HG03460 (cell line): ENCODE measurements around the gene OR2B6.
"Not testable (repeated sequence)": the region's sequence is repeated elsewhere in the genome, so short reads cannot be mapped to it uniquely, and the experiment has no call there.

Experiments
- ATAC-seq: cut with Tn5 transposase; IDR thresholded peaks from one replicate; pipeline ENCODE4 v1.9.1; 2021; ENCODE audit not compliant: unreplicated experiment

Gene OR2B6

DNA sequence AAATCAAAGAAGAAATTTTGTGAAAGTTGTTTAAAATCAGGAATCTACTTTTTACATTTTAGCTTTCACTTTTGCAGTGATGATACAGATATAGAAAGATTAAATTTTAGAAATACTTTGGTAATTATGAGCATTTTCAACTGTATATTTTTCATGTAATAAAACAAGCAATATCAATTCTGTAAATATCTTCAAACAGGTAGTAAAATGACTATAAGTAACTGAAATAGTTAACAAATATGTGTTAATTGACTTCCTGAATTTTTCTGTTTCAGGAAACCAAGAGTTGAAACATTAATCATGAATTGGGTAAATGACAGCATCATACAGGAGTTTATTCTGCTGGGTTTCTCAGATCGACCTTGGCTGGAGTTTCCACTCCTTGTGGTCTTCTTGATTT is at the start of gene OR2B6:
OR2B6 (plus strand) TSS at position 301 of the 400 bp plus-strand sequence; CDS start at position 301, 0 bp downstream.
- no peak for ATAC-seq

GRCh38 chr6:27908017-27908416 is 49.0 kb upstream of the OR2B6 start:
- ATAC-seq: no peak

DNA sequence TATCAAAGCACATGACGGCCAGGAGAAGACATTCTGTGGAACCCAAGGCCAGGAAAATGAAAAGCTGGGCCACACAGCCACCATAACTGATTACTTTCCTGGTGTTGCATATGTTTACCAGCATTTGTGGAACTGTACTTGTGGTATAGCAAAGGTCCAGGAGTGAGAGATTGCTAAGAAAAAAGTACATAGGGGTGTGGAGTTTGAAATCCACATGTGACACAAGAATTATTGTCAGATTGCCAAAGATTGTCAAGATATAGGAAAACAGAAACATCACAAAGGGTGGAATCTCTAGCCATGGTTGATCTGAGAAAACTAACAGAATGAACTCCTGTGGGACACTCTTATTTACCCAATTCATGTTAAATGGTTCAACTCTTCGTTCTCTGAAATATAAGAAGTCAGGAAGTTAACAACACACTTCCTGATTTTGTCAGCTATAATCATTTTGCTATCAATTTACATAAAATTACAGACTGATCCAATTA is 45.0 kb upstream of the OR2B6 start, which contains the start of gene OR2B2:
OR2B2 (minus strand) TSS at position 441 of the 491 bp plus-strand sequence; CDS start at position 364, 77 bp downstream.
- ATAC-seq: no peak

DNA sequence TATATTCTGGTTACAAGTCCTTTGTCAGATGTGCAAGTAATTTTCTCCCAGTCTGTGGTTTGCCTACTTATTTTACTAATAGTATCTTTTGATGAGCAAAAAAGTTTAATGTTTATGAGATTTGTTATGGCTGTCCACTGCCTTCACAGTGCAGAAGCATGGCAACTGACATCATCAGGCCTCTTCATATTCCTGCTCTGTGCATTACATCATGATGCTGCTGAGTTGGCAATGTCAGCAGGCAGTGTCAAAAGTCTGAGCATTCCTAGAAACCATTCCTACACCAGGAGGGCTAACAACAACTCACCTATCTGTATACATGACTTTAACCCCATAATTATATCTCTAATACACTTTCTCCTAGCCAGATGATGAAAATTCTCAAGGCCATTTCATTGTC is 34.1 kb upstream of the OR2B6 start:
- no peak for ATAC-seq

DNA sequence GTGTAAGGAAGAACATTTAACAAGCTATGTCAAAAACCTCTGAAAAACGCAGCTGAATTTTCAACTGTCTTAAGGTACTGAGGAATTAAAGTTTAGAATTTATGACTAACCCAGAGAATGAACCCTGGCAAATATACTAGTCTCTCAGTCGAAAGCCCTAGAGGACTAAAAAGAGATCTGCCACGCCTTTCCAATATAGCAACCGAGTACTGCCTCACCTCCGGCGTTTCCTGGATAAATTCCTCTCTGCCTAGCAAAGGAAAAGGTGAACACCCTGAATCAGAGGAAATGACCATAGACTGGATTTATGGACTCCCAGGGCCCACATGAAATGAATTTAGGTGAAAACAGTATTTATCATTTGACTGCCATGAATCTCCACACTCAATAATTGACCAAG is 32.9 kb upstream of the OR2B6 start:
- ATAC-seq: no peak

- ATAC-seq: not testable (repeated sequence)
Measured at GRCh38 chr6:27928041-27928440, 29.0 kb upstream of the OR2B6 start.

DNA sequence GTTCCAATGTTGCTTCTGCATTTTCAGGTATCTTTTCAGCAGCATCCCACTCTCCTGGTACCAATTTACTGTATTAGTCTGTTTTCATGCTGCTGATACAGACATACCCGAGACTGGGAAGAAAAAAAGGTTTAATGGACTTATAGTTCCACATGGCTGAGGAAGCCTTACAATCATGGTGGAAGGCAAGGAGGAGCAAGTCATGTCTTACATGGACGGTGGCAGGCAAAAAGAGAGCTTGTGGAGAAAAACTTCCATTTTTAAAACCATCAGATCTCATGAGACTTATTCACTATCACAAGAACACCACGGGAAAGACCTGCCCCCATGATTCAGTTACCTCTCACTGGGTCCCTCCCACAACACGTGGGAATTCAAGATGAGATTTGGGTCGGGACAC is 27.1 kb upstream of the OR2B6 start:
- not testable (repeated sequence) for ATAC-seq

DNA sequence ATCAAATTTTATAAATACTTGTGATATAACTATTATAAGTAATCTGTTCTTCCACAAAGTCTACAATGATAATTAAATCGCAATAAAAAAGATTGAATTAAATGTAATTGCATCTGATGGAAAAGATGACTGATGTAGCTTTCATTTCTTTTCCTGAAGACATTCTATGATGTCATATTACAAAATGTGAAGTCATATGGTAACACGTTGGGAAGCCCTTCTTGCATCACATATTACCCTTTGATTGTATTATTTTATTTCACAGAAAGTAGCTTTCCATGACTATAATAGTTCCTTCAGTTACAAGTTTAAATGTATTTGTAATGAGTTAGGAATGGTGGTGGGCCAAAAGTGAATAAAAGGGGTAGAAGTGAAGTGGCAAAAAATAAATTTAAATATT is 25.8 kb upstream of the OR2B6 start:
- ATAC-seq: no peak

DNA sequence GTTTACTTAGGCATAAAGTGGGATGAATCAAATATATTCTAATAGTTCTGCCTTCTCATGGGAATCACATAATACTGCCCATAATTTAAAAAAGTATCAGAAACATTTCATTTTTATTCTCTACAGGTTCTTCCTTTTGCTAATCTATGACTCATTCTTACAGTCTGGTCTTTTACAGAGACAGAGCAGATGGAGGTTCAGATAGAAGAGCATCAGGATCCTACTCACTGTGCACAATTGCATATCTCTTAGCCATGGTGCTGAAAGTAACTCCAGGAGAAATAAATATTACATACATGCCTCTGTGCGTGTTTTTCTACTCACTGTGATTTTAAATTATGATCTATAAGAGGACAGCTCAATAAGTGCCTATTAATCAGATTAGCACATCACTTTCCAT is 16.3 kb upstream of the OR2B6 start:
- no peak for ATAC-seq

DNA sequence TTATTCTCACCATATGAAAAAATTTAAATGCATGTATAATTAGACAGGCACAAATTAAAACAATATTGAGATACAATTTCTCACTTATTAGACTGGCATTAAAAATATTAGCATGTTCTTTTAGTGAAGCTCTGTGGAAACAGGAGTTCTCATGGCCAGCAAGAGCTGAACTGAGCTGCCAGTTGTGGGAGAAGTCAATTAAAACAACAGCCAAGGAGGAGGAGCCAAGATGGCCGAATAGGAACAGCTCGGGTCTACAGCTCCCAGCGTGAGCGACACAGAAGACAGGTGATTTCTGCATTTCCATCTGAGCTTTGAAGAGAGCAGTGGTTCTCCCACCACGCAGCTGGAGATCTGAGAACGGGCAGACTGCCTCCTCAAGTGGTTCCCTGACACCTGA is 14.0 kb upstream of the OR2B6 start:
- ATAC-seq: not testable (repeated sequence)

- ATAC-seq: no peak
Measured at GRCh38 chr6:27948237-27948636, 8.8 kb upstream of the OR2B6 start.

- no peak for ATAC-seq
Measured at GRCh38 chr6:27951040-27951439, 6.0 kb upstream of the OR2B6 start.

- ATAC-seq: no peak
Measured at GRCh38 chr6:27957516-27957915, 475 bp downstream of the OR2B6 start.

DNA sequence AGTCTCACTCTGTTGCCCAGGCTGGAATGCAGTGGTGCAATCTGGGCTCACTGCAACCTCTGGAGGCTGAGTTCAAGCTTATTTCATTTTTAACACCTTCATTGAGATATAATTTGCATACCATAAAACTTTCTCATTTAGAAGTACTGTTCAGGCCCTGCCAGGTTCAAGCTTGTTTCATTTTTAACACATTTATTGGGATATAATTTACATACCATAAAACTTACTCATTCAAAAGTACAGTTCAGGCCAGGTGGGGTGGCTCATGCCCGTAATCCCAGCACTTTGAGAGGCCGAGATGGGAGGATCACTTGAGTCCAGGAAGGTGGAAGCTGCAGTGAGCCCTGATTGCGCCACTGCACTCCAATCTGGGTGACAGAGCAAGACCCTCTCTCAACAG is 5.5 kb downstream of the OR2B6 start:
- ATAC-seq: no peak

DNA sequence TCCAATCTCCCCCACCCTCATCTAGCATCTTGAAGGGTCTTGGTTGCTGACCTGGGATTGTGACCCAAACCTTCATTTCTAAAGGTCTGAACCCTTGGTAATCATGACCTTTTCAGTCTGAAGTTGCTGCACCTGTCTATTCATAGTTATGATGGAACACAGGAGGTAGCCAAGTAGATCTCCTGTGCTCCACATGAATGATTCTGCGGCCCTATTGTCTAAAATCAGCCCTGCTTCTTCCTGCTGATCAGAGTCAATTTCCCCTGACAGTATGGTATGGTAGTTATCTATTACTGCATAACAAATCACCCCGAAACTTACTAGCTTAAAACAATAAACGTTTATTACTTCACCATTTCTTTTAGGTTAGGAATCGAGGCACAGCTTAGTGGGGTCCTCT is 9.0 kb downstream of the OR2B6 start:
- no peak for ATAC-seq

- no peak for ATAC-seq
Measured at GRCh38 chr6:27966816-27967426, 9.9 kb downstream of the OR2B6 start.

DNA sequence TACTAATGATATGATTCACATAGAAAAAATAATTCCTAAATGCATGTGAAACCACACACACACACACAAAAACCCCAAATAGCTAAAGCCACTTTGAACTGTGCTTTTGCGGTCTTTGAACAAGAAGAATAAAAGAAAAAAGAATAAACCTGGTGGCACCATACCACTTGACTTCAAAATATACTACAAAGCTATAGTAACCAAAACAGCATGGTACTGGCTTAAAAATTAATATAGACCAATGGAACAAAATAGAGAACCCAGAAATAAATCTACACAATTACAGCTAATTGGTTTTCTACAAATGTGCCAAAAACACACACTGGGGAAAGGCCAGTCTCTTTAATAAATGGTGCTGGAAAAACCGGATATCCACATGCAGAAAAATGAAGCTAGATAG is 13.4 kb downstream of the OR2B6 start:
- no peak for ATAC-seq

DNA sequence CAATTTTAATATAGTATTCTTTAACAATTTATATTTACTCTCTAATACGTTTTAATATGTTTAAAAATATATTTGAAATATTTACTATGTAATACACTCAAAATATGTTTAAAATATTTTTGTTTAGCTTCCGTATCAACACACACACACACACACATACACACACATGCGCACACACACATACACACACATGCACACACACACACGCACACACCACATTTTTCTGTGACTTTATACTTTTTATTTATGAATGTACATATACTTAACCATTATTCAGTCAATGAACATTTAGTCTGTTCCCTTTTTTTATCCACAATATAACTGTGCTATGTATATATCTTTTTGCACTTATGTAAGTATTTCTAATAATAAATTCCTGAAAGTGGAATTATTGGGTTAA is 15.7 kb downstream of the OR2B6 start:
- no peak for ATAC-seq

DNA sequence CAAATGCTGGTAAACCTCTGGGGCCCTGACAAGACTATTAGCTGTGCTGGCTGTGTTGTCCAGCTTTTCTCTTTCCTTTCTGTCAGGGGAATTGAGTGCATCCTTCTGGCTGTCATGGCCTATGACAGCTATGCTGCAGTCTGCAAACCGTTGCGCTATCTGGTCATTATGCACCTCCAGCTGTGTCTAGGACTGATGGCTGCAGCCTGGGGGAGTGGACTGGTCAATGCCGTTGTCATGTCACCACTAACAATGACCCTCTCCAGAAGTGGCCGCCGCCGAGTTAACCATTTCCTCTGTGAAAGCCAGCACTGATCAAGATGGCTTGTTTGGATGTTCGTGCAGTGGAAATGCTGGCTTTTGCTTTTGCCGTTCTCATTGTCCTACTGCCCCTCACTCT is 20.3 kb downstream of the OR2B6 start:
- no peak for ATAC-seq

DNA sequence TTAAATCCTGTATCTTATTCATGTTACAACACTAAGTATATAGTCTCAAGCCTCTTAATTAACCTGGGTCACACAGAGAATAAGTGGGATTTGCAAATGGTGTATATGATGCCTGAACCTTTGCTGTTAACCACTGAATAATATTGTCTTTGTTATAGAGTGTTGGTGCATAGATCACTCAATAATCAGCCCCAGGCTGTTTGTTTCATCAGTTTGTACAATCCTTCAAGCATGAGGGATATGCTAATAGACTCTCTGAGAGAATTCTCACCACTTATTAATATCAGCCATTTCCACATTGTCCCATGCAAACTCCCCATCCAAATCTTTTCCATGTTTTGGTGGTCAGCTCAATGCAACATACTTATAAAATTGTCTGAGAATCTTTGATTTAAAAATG is 21.7 kb downstream of the OR2B6 start:
- no peak for ATAC-seq

DNA sequence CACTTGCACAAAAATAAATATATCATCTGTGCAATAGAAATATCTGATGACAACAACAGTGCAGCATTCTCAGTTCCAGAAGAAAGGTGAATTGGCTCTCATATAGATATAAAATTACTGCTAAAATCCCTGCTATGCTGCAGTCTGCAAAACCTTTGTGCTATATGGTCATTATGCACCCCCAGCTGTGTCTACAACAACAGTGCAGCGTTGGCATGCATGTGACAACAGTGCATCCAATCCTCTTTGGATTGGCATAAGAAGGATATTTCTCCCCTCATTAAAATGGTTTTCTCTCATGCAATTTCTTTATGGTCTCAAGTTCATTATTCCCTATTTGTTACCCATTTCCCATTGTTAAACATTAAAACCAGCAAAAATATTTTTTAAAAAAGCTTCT is 23.1 kb downstream of the OR2B6 start:
- ATAC-seq: no peak

DNA sequence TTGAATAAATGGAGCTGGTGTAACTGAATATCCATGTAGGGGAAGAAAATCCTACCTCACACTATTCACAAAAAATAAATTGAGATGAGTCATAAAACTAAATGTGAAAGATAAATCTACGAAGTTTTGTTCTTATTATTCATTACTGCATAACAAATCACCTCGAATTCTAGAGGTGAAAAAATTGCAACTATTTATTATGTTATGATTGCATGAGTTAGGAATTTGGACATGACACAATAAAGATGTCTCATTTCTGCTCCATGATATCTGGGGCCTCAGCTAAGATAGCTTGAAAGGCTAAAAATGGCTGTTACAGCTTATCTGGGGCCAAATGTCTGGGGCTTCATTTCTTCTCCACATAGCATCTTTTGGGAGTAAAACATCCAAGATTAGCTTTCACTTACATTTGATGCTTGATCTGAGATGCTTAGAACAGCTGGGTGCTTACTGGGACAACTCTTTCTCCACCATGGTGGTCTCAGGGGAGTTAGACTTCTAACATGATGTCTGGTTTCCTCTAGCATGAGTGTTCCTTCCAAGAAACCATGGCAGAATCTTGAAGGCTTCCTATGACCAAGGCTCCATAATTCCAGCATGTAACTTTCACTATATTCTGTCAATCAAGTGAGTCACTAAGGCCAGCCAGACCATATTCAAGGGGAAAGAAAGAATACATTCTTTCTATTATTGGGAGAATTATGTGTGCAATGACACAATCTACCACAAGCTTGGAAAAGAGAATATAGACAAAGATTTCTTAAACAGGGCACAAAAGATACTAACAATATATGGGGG is 30.1 kb downstream of the OR2B6 start:
- no peak for ATAC-seq
